HepG2 (cell line): Measurements from ENCODE around the gene PRM3. TPM values are rescaled to one million over a fixed set of nuclear protein-coding genes. Genes with fewer than 3 reads are reported as not detected.

ENCODE experiments used
- ARID2 ChIP-seq: sonication (generic); formaldehyde crosslinking; IDR thresholded peaks from 2 replicates; pipeline ENCODE4 v1.8.1; 2022; ENCODE audit warnings: mild to moderate bottlenecking, missing genetic modification reagents, borderline replicate concordance
- LRRFIP1 ChIP-seq: sonication (generic); formaldehyde crosslinking; conservative IDR thresholded peaks from 2 replicates; pipeline ENCODE4 v1.4.0; 2020; ENCODE audit warnings: missing genetic modification reagents
- RAD51 ChIP-seq: fragments of 450-650 bp; IDR thresholded peaks from 2 replicates; pipeline ENCODE4 v1.6.1; 2016; ENCODE audit warnings: borderline replicate concordance
- RXRB ChIP-seq: IDR thresholded peaks from 2 replicates; pipeline ENCODE4 v1.6.1; 2016; ENCODE audit warnings: borderline replicate concordance, missing genetic modification reagents, missing compliant biosample characterization
- SMYD3 ChIP-seq: sonication (generic); formaldehyde crosslinking; IDR thresholded peaks from 2 replicates; pipeline ENCODE4 v1.8.1; 2023; ENCODE audit warnings: mild to moderate bottlenecking, missing genetic modification reagents
- SOX13 ChIP-seq, 3 experiments: fragments of 450-650 bp in 1 of 3; sonication (generic) in 1 of 3; formaldehyde crosslinking in 1 of 3; IDR thresholded peaks in 2 of 3; conservative IDR thresholded peaks in 1 of 3; 2 replicates each; pipeline versions ENCODE4 v1.5.0 to v1.6.1; 2016 to 2020; ENCODE audit warnings: antibody characterized with exemption in 1 of 3, mild to moderate bottlenecking in 1 of 3, missing compliant biosample characterization in 1 of 3, missing genetic modification reagents in 1 of 3, moderate library complexity in 1 of 3
- TOPORS ChIP-seq: sonication (generic); formaldehyde crosslinking; IDR thresholded peaks from 2 replicates; pipeline ENCODE4 v1.8.0; 2023; ENCODE audit warnings: mild to moderate bottlenecking, missing genetic modification reagents
- XRCC5 ChIP-seq: fragments of 200-400 bp; formaldehyde crosslinking; optimal IDR thresholded peaks from 2 replicates; pipeline ENCODE3; 2017; ENCODE audit warnings: mild to moderate bottlenecking, low read length
- ZBTB38 ChIP-seq: sonication (generic); formaldehyde crosslinking; IDR thresholded peaks from 2 replicates; pipeline ENCODE4 v1.5.1; 2020; ENCODE audit warnings: mild to moderate bottlenecking, missing genetic modification reagents
- ZBTB42 ChIP-seq: sonication (generic); formaldehyde crosslinking; IDR thresholded peaks from 2 replicates; pipeline ENCODE4 v1.5.0; 2020; ENCODE audit warnings: mild to moderate bottlenecking, missing genetic modification reagents
- ZNF264 ChIP-seq: sonication (generic); formaldehyde crosslinking; IDR thresholded peaks from 2 replicates; pipeline ENCODE4 v1.4.0; 2020; ENCODE audit warnings: missing genetic modification reagents
- ZNF547 ChIP-seq: sonication (generic); formaldehyde crosslinking; IDR thresholded peaks from 2 replicates; pipeline ENCODE4 v1.5.1; 2020; ENCODE audit warnings: mild to moderate bottlenecking, missing genetic modification reagents
- polyA plus RNA-seq, 8 experiments: library from polyadenylated mRNA; depleted of rRNA in 3 of 8; stranded (reverse) in 7 of 8; unstranded in 1 of 8; fragments of >200 nt; fragmentation: Illumina TruSeq in 4 of 8; extraction: Trizol in 4 of 8; gene quantifications; 2 replicates each; pipeline versions ENCODE4 v1.2.1 to v1.2.3, GENCODE V29; 2011 to 2016; ENCODE audit warnings: low read depth in 4 of 8, missing spikeins in 1 of 8, mixed read lengths in 1 of 8; ENCODE audit not compliant: insufficient read depth in 1 of 8
- total RNA-seq, 5 experiments: library from RNA; depleted of rRNA; stranded (reverse); fragments of >200 nt; fragmentation: Illumina TruSeq; extraction: Trizol; gene quantifications; 2 replicates each; pipeline ENCODE4 v1.2.3, GENCODE V29; 2016; ENCODE audit warnings: low read depth in 1 of 5
- TF ChIP-seq, protein P1 (sequence below): sonication (generic); formaldehyde crosslinking; IDR thresholded peaks from 2 replicates; pipeline ENCODE4 v1.5.1; 2020; ENCODE audit warnings: mild to moderate bottlenecking, missing genetic modification reagents, borderline replicate concordance
- TF ChIP-seq, protein P2 (sequence below): sonication (generic); formaldehyde crosslinking; IDR thresholded peaks from 2 replicates; pipeline ENCODE4 v1.8.0; 2022; ENCODE audit warnings: missing genetic modification reagents, mild to moderate bottlenecking, moderate library complexity, borderline replicate concordance

The PRM3 gene
- total and polyA plus RNA-seq, 2 of the 13 experiments (the other 11 are each of a cell fraction or from before 2014, with no cell fraction given) = not detected

GRCh38 chr16:11302977-11303376, 29.5 kb upstream of the PRM3 start (continued):
- TF ChIP-seq, protein P1, sequence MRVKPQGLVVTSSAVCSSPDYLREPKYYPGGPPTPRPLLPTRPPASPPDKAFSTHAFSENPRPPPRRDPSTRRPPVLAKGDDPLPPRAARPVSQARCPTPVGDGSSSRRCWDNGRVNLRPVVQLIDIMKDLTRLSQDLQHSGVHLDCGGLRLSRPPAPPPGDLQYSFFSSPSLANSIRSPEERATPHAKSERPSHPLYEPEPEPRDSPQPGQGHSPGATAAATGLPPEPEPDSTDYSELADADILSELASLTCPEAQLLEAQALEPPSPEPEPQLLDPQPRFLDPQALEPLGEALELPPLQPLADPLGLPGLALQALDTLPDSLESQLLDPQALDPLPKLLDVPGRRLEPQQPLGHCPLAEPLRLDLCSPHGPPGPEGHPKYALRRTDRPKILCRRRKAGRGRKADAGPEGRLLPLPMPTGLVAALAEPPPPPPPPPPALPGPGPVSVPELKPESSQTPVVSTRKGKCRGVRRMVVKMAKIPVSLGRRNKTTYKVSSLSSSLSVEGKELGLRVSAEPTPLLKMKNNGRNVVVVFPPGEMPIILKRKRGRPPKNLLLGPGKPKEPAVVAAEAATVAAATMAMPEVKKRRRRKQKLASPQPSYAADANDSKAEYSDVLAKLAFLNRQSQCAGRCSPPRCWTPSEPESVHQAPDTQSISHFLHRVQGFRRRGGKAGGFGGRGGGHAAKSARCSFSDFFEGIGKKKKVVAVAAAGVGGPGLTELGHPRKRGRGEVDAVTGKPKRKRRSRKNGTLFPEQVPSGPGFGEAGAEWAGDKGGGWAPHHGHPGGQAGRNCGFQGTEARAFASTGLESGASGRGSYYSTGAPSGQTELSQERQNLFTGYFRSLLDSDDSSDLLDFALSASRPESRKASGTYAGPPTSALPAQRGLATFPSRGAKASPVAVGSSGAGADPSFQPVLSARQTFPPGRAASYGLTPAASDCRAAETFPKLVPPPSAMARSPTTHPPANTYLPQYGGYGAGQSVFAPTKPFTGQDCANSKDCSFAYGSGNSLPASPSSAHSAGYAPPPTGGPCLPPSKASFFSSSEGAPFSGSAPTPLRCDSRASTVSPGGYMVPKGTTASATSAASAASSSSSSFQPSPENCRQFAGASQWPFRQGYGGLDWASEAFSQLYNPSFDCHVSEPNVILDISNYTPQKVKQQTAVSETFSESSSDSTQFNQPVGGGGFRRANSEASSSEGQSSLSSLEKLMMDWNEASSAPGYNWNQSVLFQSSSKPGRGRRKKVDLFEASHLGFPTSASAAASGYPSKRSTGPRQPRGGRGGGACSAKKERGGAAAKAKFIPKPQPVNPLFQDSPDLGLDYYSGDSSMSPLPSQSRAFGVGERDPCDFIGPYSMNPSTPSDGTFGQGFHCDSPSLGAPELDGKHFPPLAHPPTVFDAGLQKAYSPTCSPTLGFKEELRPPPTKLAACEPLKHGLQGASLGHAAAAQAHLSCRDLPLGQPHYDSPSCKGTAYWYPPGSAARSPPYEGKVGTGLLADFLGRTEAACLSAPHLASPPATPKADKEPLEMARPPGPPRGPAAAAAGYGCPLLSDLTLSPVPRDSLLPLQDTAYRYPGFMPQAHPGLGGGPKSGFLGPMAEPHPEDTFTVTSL (CRISPR knock-in tag) = peak; percentile 23; the same call in 1 of the 2 replicates
- TF ChIP-seq ZNF264 (CRISPR knock-in tag) (no peak), LRRFIP1 (CRISPR knock-in tag) (no peak), RXRB (no peak), ARID2 (peak; percentile 71; the same call in 1 of the 2 replicates), ZBTB42 (CRISPR knock-in tag) (no peak), XRCC5 (peak; percentile 2), RAD51 (no peak), TOPORS (CRISPR knock-in tag) (0 out of 2 replicates have a peak, but pooled peaks have one; percentile 26), SOX13 (IDR thresholded peaks at IDR 0.05) (no peak), SOX13 (CRISPR knock-in tag; conservative IDR thresholded peaks at IDR 0.05 in 1 of 2, IDR thresholded peaks at IDR 0.05 in 1 of 2) (0 out of 4 replicates have a peak, but pooled peaks of 1 of the 2 experiments have one; percentile 6), ZNF547 (CRISPR knock-in tag) (0 out of 2 replicates have a peak, but pooled peaks have one; percentile 61), ZBTB38 (peak; percentile 4; the same call in 1 of the 2 replicates), SMYD3 (CRISPR knock-in tag) (0 out of 2 replicates have a peak, but pooled peaks have one; percentile 25)
- TF ChIP-seq, protein P2, sequence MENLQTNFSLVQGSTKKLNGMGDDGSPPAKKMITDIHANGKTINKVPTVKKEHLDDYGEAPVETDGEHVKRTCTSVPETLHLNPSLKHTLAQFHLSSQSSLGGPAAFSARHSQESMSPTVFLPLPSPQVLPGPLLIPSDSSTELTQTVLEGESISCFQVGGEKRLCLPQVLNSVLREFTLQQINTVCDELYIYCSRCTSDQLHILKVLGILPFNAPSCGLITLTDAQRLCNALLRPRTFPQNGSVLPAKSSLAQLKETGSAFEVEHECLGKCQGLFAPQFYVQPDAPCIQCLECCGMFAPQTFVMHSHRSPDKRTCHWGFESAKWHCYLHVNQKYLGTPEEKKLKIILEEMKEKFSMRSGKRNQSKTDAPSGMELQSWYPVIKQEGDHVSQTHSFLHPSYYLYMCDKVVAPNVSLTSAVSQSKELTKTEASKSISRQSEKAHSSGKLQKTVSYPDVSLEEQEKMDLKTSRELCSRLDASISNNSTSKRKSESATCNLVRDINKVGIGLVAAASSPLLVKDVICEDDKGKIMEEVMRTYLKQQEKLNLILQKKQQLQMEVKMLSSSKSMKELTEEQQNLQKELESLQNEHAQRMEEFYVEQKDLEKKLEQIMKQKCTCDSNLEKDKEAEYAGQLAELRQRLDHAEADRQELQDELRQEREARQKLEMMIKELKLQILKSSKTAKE (CRISPR knock-in tag) = no peak
- TF ChIP-seq, all 625 proteins: peak for 11
